Measurements from ENCODE around the gene ZNF330. TPM values are rescaled to one million over a fixed set of nuclear protein-coding genes. Genes with fewer than 3 reads are reported as not detected.

Gene ZNF330
- total and polyA plus RNA-seq, 10 of the 15 experiments (the other 5 are each of a cell fraction or from before 2014, with no cell fraction given): 31.3 to 57.6 (median 44.3) TPM

Other genes starting within 250 kb of the ZNF330 start
- 0.06 TPM in 1 of 2 replicates, not detected in the other for gene RNF150, start 87.4 kb upstream of the ZNF330 start, total RNA-seq (2014; rRNA removed)
- gene RNF150, start 87.4 kb upstream of the ZNF330 start, total RNA-seq (2014; rRNA removed; fragmentation: Illumina TruSeq; extraction: Trizol): not detected in 2 replicates
- gene RNF150, start 87.4 kb upstream of the ZNF330 start, total RNA-seq (2021): 0.03 TPM in 1 of 2 replicates, not detected in the other
- 2.0 and 2.3 TPM in 2 replicates for gene RNF150, start 87.4 kb upstream of the ZNF330 start, polyA plus RNA-seq (2011; rRNA removed)
- gene RNF150, start 87.4 kb upstream of the ZNF330 start, polyA plus RNA-seq (2014; fragmentation: Illumina TruSeq; extraction: Trizol): 0.01 TPM in 1 of 2 replicates, not detected in the other
- not detected for gene RNF150, start 87.4 kb upstream of the ZNF330 start, polyA plus RNA-seq (2014; fragmentation: Nextera tagmentation; extraction: Ambion mirVana)
- 0.01 TPM in 1 of 2 replicates, not detected in the other for gene RNF150, start 87.4 kb upstream of the ZNF330 start, polyA plus RNA-seq (2014; rRNA removed)
- not detected for gene RNF150, start 87.4 kb upstream of the ZNF330 start, polyA plus RNA-seq (2016; fragmentation: Nextera tagmentation; extraction: Ambion mirVana)

Data from GM12878 (cell line).